HCT116 (cell line): Measurements from ENCODE around the gene KRT83.
"Not testable (repeated sequence)": the region's sequence is repeated elsewhere in the genome, so short reads cannot be mapped to it uniquely, and the experiment has no call there.

Experiments
- CBX3 ChIP-seq: IDR thresholded peaks from 2 replicates; pipeline ENCODE4 v1.6.1; 2012; ENCODE audit warnings: low read depth
- CEBPB ChIP-seq: IDR thresholded peaks from 2 replicates; pipeline ENCODE4 v1.6.1; 2012; ENCODE audit warnings: low read depth
- EZH2 ChIP-seq: fragments of 200-600 bp; sonication (generic); IDR thresholded peaks from 2 replicates; pipeline ENCODE4 v1.6.1; 2017; ENCODE audit warnings: antibody characterized with exemption, mixed run types
- EZH2phosphoT487 ChIP-seq: fragments of 200-600 bp; IDR thresholded peaks from 2 replicates; pipeline ENCODE4 v1.6.1; 2018; ENCODE audit warnings: antibody characterized with exemption, borderline replicate concordance
- POLR2A ChIP-seq: IDR thresholded peaks from 2 replicates; pipeline ENCODE4 v1.7.0; 2011; ENCODE audit warnings: borderline replicate concordance; ENCODE audit not compliant: insufficient read depth, insufficient read length; ENCODE audit errors: extremely low read depth
- POLR2AphosphoS5 ChIP-seq: IDR thresholded peaks from 2 replicates; pipeline ENCODE4 v1.6.1; 2011; ENCODE audit warnings: mild to moderate bottlenecking, low read depth, low read length, moderate library complexity
- SP1 ChIP-seq: IDR thresholded peaks from 2 replicates; pipeline ENCODE4 v1.6.1; 2012; ENCODE audit warnings: low read depth
- TF ChIP-seq, protein P1 (sequence below), 3 experiments: fragments of 200-600 bp in 1 of 3; sonication (generic) in 1 of 3; IDR thresholded peaks in 2 of 3; conservative IDR thresholded peaks in 1 of 3; 2 replicates each; pipeline ENCODE4 v1.5.1; 2012 to 2017; ENCODE audit warnings: low read depth in 2 of 3, low read length in 2 of 3, antibody characterized with exemption in 1 of 3, borderline replicate concordance in 1 of 3, control low read depth in 1 of 3, mild to moderate bottlenecking in 1 of 3, mixed read lengths in 1 of 3, mixed run types in 1 of 3, moderate library complexity in 1 of 3; ENCODE audit not compliant: insufficient read depth in 1 of 3
- TF ChIP-seq, protein P2 (sequence below): IDR thresholded peaks from 2 replicates; pipeline ENCODE4 v1.6.1; 2012

DNA sequence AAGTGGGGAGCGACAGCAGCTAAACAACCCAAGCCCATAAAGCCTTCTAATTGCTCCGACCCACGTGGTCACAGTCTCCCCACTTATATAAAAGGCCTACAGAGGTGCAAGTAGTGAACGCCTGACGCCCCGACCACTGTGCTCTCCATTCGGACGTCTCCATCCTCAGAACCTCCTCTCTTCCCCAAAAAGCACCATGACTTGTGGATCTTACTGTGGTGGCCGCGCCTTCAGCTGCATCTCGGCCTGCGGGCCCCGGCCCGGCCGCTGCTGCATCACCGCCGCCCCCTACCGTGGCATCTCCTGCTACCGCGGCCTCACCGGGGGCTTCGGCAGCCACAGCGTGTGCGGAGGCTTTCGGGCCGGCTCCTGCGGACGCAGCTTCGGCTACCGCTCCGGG, 19.5 kb downstream of the KRT83 start:
- TF ChIP-seq, protein P1, sequence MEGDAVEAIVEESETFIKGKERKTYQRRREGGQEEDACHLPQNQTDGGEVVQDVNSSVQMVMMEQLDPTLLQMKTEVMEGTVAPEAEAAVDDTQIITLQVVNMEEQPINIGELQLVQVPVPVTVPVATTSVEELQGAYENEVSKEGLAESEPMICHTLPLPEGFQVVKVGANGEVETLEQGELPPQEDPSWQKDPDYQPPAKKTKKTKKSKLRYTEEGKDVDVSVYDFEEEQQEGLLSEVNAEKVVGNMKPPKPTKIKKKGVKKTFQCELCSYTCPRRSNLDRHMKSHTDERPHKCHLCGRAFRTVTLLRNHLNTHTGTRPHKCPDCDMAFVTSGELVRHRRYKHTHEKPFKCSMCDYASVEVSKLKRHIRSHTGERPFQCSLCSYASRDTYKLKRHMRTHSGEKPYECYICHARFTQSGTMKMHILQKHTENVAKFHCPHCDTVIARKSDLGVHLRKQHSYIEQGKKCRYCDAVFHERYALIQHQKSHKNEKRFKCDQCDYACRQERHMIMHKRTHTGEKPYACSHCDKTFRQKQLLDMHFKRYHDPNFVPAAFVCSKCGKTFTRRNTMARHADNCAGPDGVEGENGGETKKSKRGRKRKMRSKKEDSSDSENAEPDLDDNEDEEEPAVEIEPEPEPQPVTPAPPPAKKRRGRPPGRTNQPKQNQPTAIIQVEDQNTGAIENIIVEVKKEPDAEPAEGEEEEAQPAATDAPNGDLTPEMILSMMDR (IDR thresholded peaks at IDR 0.05 in 2 of 3, conservative IDR thresholded peaks at IDR 0.05 in 1 of 3; ENCODE audit: borderline replicate concordance in 1 of 3, insufficient read depth in 1 of 3, low read depth in 2 of 3, low read length in 2 of 3) = not testable (repeated sequence)
- TF ChIP-seq, protein P2, sequence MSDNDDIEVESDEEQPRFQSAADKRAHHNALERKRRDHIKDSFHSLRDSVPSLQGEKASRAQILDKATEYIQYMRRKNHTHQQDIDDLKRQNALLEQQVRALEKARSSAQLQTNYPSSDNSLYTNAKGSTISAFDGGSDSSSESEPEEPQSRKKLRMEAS = not testable (repeated sequence)
- not testable (repeated sequence) for TF ChIP-seq POLR2AphosphoS5, POLR2A, CBX3, SP1, CEBPB, EZH2, EZH2phosphoT487
